IMR-90 (cell line): ENCODE measurements around the gene H2AZ1.

Experiments
- BHLHE40 ChIP-seq: fragments of 150-350 bp; IDR thresholded peaks from 2 replicates; pipeline ENCODE4 v1.6.1; 2016; ENCODE audit warnings: mild to moderate bottlenecking, low read depth, low read length
- CEBPB ChIP-seq: IDR thresholded peaks from 2 replicates; pipeline ENCODE4 v1.6.1; 2012; ENCODE audit warnings: low read depth, low read length, improper control_type of control experiment
- CHD1 ChIP-seq: IDR thresholded peaks from 2 replicates; pipeline ENCODE4 v1.6.1; 2012; ENCODE audit warnings: low read depth, low read length, improper control_type of control experiment
- MAFK ChIP-seq: IDR thresholded peaks from 2 replicates; pipeline ENCODE4 v1.6.1; 2012; ENCODE audit warnings: low read depth, low read length, improper control_type of control experiment
- MXI1 ChIP-seq: IDR thresholded peaks from 2 replicates; pipeline ENCODE4 v1.6.1; 2012; ENCODE audit warnings: low read depth, mild to moderate bottlenecking, low read length, moderate library complexity, borderline replicate concordance
- POLR2A ChIP-seq: IDR thresholded peaks from 2 replicates; pipeline ENCODE4 v1.6.1; 2012; ENCODE audit warnings: mild to moderate bottlenecking, low read depth, low read length
- RAD21 ChIP-seq: IDR thresholded peaks from 2 replicates; pipeline ENCODE4 v1.6.1; 2012; ENCODE audit warnings: low read length, improper control_type of control experiment
- RCOR1 ChIP-seq: IDR thresholded peaks from 2 replicates; pipeline ENCODE4 v1.6.1; 2012; ENCODE audit warnings: mild to moderate bottlenecking, low read length, improper control_type of control experiment; ENCODE audit not compliant: insufficient replicate concordance
- RFX5 ChIP-seq: IDR thresholded peaks from 2 replicates; pipeline ENCODE4 v1.8.0; 2012; ENCODE audit warnings: low read depth, mild to moderate bottlenecking, low read length, moderate library complexity
- SMC3 ChIP-seq: fragments of 150-350 bp; IDR thresholded peaks from 2 replicates; pipeline ENCODE4 v1.6.1; 2016; ENCODE audit warnings: low read depth, mild to moderate bottlenecking, antibody characterized with exemption, low read length, moderate library complexity
- TF ChIP-seq, protein P1 (sequence below): conservative IDR thresholded peaks from 2 replicates; pipeline ENCODE4 v1.5.1; 2012; ENCODE audit warnings: mild to moderate bottlenecking, low read depth, low read length, improper control_type of control experiment
- TF ChIP-seq, protein P2 (sequence below): fragments of 150-350 bp; IDR thresholded peaks from 2 replicates; pipeline ENCODE4 v1.6.1; 2017; ENCODE audit warnings: mild to moderate bottlenecking, antibody characterized with exemption, low read length, low read depth

DNA sequence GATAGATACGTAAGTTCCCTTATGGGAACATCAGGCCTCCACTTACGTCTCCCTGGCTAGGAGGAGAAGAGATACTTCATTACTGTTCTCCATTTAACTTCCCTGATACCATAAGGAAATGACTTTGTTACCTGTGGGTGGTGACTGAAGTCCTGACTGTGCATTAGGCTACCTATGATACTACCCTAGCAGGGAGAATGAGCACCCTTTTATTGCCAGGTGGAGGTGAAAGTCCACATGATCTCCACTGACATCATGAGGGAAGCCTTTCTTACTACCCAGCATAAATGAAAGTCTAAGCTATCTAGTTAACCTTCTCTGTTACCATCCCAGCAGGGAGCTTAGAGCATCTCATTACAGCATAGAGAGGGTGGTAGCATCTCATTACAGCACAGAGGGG, 31.4 kb downstream of the H2AZ1 start:
- TF ChIP-seq MAFK (no peak), POLR2A (no peak), BHLHE40 (no peak), RAD21 (no peak), SMC3 (no peak), CHD1 (no peak), RFX5 (no peak), MXI1 (no peak), CEBPB (no peak), RCOR1 (no peak)
- TF ChIP-seq, protein P1, sequence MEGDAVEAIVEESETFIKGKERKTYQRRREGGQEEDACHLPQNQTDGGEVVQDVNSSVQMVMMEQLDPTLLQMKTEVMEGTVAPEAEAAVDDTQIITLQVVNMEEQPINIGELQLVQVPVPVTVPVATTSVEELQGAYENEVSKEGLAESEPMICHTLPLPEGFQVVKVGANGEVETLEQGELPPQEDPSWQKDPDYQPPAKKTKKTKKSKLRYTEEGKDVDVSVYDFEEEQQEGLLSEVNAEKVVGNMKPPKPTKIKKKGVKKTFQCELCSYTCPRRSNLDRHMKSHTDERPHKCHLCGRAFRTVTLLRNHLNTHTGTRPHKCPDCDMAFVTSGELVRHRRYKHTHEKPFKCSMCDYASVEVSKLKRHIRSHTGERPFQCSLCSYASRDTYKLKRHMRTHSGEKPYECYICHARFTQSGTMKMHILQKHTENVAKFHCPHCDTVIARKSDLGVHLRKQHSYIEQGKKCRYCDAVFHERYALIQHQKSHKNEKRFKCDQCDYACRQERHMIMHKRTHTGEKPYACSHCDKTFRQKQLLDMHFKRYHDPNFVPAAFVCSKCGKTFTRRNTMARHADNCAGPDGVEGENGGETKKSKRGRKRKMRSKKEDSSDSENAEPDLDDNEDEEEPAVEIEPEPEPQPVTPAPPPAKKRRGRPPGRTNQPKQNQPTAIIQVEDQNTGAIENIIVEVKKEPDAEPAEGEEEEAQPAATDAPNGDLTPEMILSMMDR: no peak
- TF ChIP-seq, protein P2, sequence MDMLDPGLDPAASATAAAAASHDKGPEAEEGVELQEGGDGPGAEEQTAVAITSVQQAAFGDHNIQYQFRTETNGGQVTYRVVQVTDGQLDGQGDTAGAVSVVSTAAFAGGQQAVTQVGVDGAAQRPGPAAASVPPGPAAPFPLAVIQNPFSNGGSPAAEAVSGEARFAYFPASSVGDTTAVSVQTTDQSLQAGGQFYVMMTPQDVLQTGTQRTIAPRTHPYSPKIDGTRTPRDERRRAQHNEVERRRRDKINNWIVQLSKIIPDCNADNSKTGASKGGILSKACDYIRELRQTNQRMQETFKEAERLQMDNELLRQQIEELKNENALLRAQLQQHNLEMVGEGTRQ: no peak
